SH-SY5Y (cell line): ENCODE measurements around the gene CCDC12.

Experiments
- GATA2 ChIP-seq: IDR thresholded peaks from 2 replicates; pipeline ENCODE4 v1.6.1; 2011; ENCODE audit warnings: mild to moderate bottlenecking, low read depth, low read length
- GATA3 ChIP-seq: IDR thresholded peaks from 2 replicates; pipeline ENCODE4 v1.6.1; 2011; ENCODE audit warnings: low read depth, mild to moderate bottlenecking, low read length, moderate library complexity

GRCh38 chr3:46974421-46975171, 1.9 kb downstream of the CCDC12 start:
- no peak for TF ChIP-seq GATA3
- no peak for TF ChIP-seq GATA2
